B cell (primary cell): ENCODE measurements around the gene WWP2. TPM values are rescaled to one million over a fixed set of nuclear protein-coding genes. Genes with fewer than 3 reads are reported as not detected.
"Not testable (repeated sequence)": the region's sequence is repeated elsewhere in the genome, so short reads cannot be mapped to it uniquely, and the experiment has no call there.

Source experiments
- ATAC-seq: fragments of 200-7000 bp; cut with Tn5 transposase; one replicate; pipeline ENCODE4 v1.10.0; 2021; ENCODE audit warnings: low read depth, mild to moderate bottlenecking, moderate number of reproducible peaks, moderate library complexity
- CTCF ChIA-PET: fragments of 350-600 bp; sonication (Branson Sonifier 250); formaldehyde crosslinking; loops from one replicate; lab custom pipeline; 2021; ENCODE audit warnings: antibody characterized with exemption, inconsistent platforms; lab: Charles Lee
- POLR2A ChIA-PET: fragments of 350-600 bp; sonication (Branson Sonifier 250); formaldehyde crosslinking; loops from one replicate; lab custom pipeline; 2021; ENCODE audit warnings: antibody characterized with exemption; lab: Charles Lee
- DNase-seq: peaks from one replicate; pipeline ENCODE4 v3.0.0; 2013
- H2AFZ ChIP-seq: 2 replicates; pipeline ENCODE4 v1.6.1; 2012; ENCODE audit warnings: mild to moderate bottlenecking, low read depth, low read length; ENCODE audit not compliant: insufficient read depth, poor library complexity, severe bottlenecking
- H3K27ac ChIP-seq, 2 donors: 1 replicate in 1 of 2; 2 replicates in 1 of 2; pipeline ENCODE4 v1.5.1; 2012 to 2013; ENCODE audit warnings: low read length in 2 of 2, mild to moderate bottlenecking in 2 of 2, moderate library complexity in 1 of 2
- H3K27me3 ChIP-seq, 4 experiments: fragments of 200-600 bp in 1 of 4; sonication (generic) in 1 of 4; replicated peaks in 1 of 4; 1 replicate in 2 of 4; 2 replicates in 2 of 4; pipeline versions ENCODE4 v1.6.1 to v1.7.0; 2013 to 2016; ENCODE audit warnings: low read length in 3 of 4, mild to moderate bottlenecking in 2 of 4, mixed read lengths in 1 of 4, moderate library complexity in 1 of 4; ENCODE audit not compliant: insufficient read depth in 4 of 4, control insufficient read depth in 3 of 4; ENCODE audit errors: control extremely low read depth in 1 of 4
- H3K36me3 ChIP-seq, 2 experiments: replicated peaks in 1 of 2; 1 replicate in 1 of 2; 2 replicates in 1 of 2; pipeline versions ENCODE4 v1.6.1 to v1.7.1; 2013; ENCODE audit warnings: low read length in 1 of 2; ENCODE audit not compliant: insufficient read depth in 2 of 2, control insufficient read depth in 1 of 2; ENCODE audit errors: control extremely low read depth in 1 of 2, extremely low read depth in 1 of 2
- H3K4me1 ChIP-seq, 2 donors: fragments of 200-600 bp in 1 of 2; sonication (generic) in 1 of 2; 1 replicate in 1 of 2; 2 replicates in 1 of 2; pipeline versions ENCODE4 v1.5.1 to v1.6.1; 2013 to 2017; ENCODE audit warnings: low read length in 2 of 2; ENCODE audit not compliant: control insufficient read depth in 2 of 2, insufficient read depth in 2 of 2
- H3K4me2 ChIP-seq: replicated peaks from 2 replicates; pipeline ENCODE3; 2012; ENCODE audit warnings: mild to moderate bottlenecking, low read depth, low read length; ENCODE audit not compliant: poor library complexity, severe bottlenecking
- H3K4me3 ChIP-seq, 5 experiments: fragments of 200-600 bp in 1 of 5; sonication (generic) in 1 of 5; 1 replicate in 3 of 5; 2 replicates in 2 of 5; pipeline versions ENCODE4 v1.5.1 to v1.7.0; 2011 to 2016; ENCODE audit warnings: low read length in 4 of 5, mild to moderate bottlenecking in 4 of 5, low read depth in 2 of 5, control low read depth in 1 of 5, moderate library complexity in 1 of 5; ENCODE audit not compliant: insufficient read depth in 1 of 5; ENCODE audit errors: control extremely low read depth in 1 of 5, extremely low read depth in 1 of 5
- H3K79me2 ChIP-seq: fragments of 200-600 bp; sonication (generic); one replicate; pipeline ENCODE4 v1.6.0; 2016; ENCODE audit warnings: low read length; ENCODE audit not compliant: control insufficient read depth, insufficient read depth
- H3K9ac ChIP-seq: fragments of 200-600 bp; sonication (generic); 2 replicates; pipeline ENCODE4 v1.6.1; 2017; ENCODE audit warnings: mild to moderate bottlenecking, low read length, moderate library complexity
- H3K9me3 ChIP-seq, 3 donors: one replicate each; pipeline versions ENCODE4 v1.6.1 to v1.7.1; 2013; ENCODE audit warnings: low read length in 2 of 3; ENCODE audit not compliant: control insufficient read depth in 2 of 3, insufficient read depth in 1 of 3; ENCODE audit errors: control extremely low read depth in 1 of 3
- H4K20me1 ChIP-seq: 2 replicates; pipeline ENCODE4 v1.6.0; 2012; ENCODE audit warnings: mild to moderate bottlenecking, low read length; ENCODE audit not compliant: insufficient read depth, control insufficient read depth, poor library complexity, severe bottlenecking
- H3K27ac Mint-ChIP-seq: one replicate; pipeline ENCODE4 v1.8.0; 2021; ENCODE audit warnings: mixed read lengths
- H3K27me3 Mint-ChIP-seq: one replicate; pipeline ENCODE4 v1.8.0; 2021; ENCODE audit warnings: mixed read lengths
- H3K4me1 Mint-ChIP-seq: one replicate; pipeline ENCODE4 v1.8.0; 2021; ENCODE audit warnings: mixed read lengths
- H3K4me3 Mint-ChIP-seq: one replicate; pipeline ENCODE4 v1.8.0; 2021; ENCODE audit warnings: mixed read lengths
- H3K9me3 Mint-ChIP-seq: one replicate; pipeline ENCODE4 v1.8.0; 2022; ENCODE audit warnings: mixed read lengths; ENCODE audit not compliant: insufficient read depth
- EZH2 ChIP-seq: IDR thresholded peaks from 2 replicates; pipeline ENCODE4 v1.6.1; 2012; ENCODE audit warnings: borderline replicate concordance, low read depth, mild to moderate bottlenecking, moderate library complexity, low read length; ENCODE audit not compliant: insufficient read depth, poor library complexity, severe bottlenecking
- WGBS: methylation state at CpG from one replicate; pipeline ENCODE4 v1.1.5; 2013; ENCODE audit warnings: missing lambda C conversion rate; ENCODE audit not compliant: insufficient coverage; 5-methylcytosine and 5-hydroxymethylcytosine counted together
- intact Hi-C: fragments of 100-400 bp; cut with micrococcal nuclease; formaldehyde crosslinking; loops from one replicate; pipeline ENCODE4 v1.10.0; 2022
- polyA plus RNA-seq: library from polyadenylated mRNA; depleted of rRNA; stranded (reverse); fragments of >200 nt; gene quantifications from 2 replicates; pipeline ENCODE4 v1.2.3, GENCODE V29; 2012
- total RNA-seq, 2 donors: library from RNA; stranded (reverse); fragments of 120-200 nt in 1 of 2; gene quantifications; 1 replicate in 1 of 2; 2 replicates in 1 of 2; pipeline versions ENCODE4 v1.2.3 to v1.2.4, GENCODE V29; 2013 to 2022
- TF ChIP-seq, protein P1 (sequence below): fragments of 200-600 bp; IDR thresholded peaks from one replicate; pipeline ENCODE4 v1.8.0; 2022; ENCODE audit warnings: antibody characterized with exemption, mild to moderate bottlenecking

Gene WWP2
- total and polyA plus RNA-seq, 2 donors (not counting 1 experiment from before 2014, with no cell fraction given) = 33.4 to 105 TPM

DNA sequence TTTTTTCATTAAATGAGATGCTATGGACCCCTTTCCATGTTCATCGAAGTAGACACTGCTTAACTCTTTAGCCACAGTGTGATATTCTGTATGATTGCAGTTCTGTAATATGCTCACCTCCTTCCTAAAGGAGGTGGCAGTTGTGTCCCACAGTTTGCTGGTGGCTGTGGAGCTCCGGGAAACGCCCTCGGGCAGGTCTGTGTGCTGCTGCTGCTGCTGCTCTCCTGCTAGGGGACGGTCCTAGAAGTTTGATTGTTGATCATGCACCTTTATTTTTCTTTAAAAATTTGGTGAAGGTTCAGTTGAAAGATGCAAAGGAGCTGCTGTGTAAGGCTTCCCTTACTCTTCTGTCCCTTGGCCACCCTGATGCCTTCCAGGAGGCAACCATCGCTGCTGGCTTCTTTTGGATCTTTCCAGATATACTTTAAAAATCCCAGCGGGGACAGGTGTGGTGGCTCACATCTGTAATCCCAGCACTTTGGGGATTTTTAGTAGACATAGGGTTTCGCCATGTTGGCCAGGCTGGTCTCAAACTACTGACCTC is 180.6 kb downstream of the WWP2 start:
- Histone ChIP-seq H3K27ac (no peak overlapping the region), H3K4me1 (no peaks in the 10 kb centered on the region), H3K9me3 (no peaks in the 10 kb centered on the region), H3K9ac (no peak overlapping the region), H4K20me1 (no peaks in the 10 kb centered on the region), H3K36me3 (peaks cover 0 to 44% of the 10 kb centered on the region in 2 experiments), H3K4me2 (no peak overlapping the region), H3K4me3 (no peak overlapping the region), H2AFZ (no peak overlapping the region), H3K79me2 (no peaks in the 10 kb centered on the region), H3K27me3 (no peaks in the 10 kb centered on the region)
- Mint-ChIP-seq H3K4me3 (no peak overlapping the region), H3K27ac (no peak overlapping the region), H3K9me3 (no peaks in the 10 kb centered on the region), H3K4me1 (no peaks in the 10 kb centered on the region), H3K27me3 (no peaks in the 10 kb centered on the region)
- DNase-seq (no peak), ATAC-seq (no peak)
- ChIA-PET CTCF (no interaction called here), POLR2A (no interaction called here)
- WGBS = 94% methylated on average over 6 of the region's 8 CpGs
- TF ChIP-seq EZH2 = no peak
- TF ChIP-seq, protein P1, sequence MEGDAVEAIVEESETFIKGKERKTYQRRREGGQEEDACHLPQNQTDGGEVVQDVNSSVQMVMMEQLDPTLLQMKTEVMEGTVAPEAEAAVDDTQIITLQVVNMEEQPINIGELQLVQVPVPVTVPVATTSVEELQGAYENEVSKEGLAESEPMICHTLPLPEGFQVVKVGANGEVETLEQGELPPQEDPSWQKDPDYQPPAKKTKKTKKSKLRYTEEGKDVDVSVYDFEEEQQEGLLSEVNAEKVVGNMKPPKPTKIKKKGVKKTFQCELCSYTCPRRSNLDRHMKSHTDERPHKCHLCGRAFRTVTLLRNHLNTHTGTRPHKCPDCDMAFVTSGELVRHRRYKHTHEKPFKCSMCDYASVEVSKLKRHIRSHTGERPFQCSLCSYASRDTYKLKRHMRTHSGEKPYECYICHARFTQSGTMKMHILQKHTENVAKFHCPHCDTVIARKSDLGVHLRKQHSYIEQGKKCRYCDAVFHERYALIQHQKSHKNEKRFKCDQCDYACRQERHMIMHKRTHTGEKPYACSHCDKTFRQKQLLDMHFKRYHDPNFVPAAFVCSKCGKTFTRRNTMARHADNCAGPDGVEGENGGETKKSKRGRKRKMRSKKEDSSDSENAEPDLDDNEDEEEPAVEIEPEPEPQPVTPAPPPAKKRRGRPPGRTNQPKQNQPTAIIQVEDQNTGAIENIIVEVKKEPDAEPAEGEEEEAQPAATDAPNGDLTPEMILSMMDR = no peak
- intact Hi-C loops = no loop called here

- H2AFZ ChIP-seq, H3K27me3 Mint-ChIP-seq, H3K9ac ChIP-seq, H3K4me3 ChIP-seq, H3K4me3 Mint-ChIP-seq, intact Hi-C loops, ATAC-seq, H3K27ac Mint-ChIP-seq, DNase-seq, H4K20me1 ChIP-seq, H3K27ac ChIP-seq, CTCF ChIA-PET, H3K27me3 ChIP-seq, H3K4me1 Mint-ChIP-seq, POLR2A ChIA-PET, H3K4me1 ChIP-seq, H3K79me2 ChIP-seq, H3K9me3 Mint-ChIP-seq, H3K4me2 ChIP-seq, H3K9me3 ChIP-seq: not testable (repeated sequence)
- peaks cover 0 to 37% of the 10 kb centered on the region in 2 experiments for H3K36me3 ChIP-seq
- 100% methylated on average over 3 of the region's 21 CpGs for WGBS
Observed at GRCh38 chr16:69943241-69944036, 181.3 kb downstream of the WWP2 start.

DNA sequence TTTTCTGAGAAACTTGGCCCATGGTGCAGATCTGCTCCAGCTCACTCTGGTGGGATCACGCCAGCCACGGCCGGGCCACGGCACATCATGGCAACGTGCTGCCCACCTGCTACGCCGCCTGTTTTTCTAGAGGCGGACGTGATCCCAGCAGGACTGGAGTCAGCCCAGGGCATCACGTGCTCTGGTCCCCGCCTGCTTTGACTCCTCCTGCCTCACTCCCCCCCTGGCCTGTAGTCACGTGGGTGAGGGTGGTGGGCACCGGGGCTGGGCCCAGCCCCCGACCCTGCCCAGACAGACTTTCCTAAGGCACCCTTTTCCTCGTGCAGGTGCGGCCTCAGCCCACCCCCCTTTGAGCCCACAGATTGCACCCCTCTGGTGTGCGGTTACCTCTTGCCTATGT is 188.3 kb downstream of the WWP2 start:
- CTCF ChIA-PET, H3K4me2 ChIP-seq, DNase-seq, H3K9ac ChIP-seq, H3K4me3 Mint-ChIP-seq, H3K27me3 Mint-ChIP-seq, H3K4me1 Mint-ChIP-seq, H4K20me1 ChIP-seq, H3K4me1 ChIP-seq, H3K79me2 ChIP-seq, H2AFZ ChIP-seq, H3K9me3 Mint-ChIP-seq, intact Hi-C loops, H3K4me3 ChIP-seq, POLR2A ChIA-PET, ATAC-seq, H3K27me3 ChIP-seq, H3K27ac Mint-ChIP-seq, H3K27ac ChIP-seq, H3K9me3 ChIP-seq, H3K36me3 ChIP-seq: not testable (repeated sequence)
- WGBS = no CpG with 5 or more reads among the region's 17 CpGs
